Stimulated activated CD4-positive, alpha-beta T cell treated with anti-CD3 and anti-CD28 coated beads, Interleukin-15, amount 100 ng/mL, for 1 hour (primary cell): ENCODE results near the gene ZNF14.
"Not testable (repeated sequence)": the region's sequence is repeated elsewhere in the genome, so short reads cannot be mapped to it uniquely, and the experiment has no call there.

Experiments
- DNase-seq, 2 donors: peaks; one replicate each; pipeline ENCODE4 v3.0.0-alpha.2; 2020; ENCODE audit warnings: low read depth in 1 of 2, low spot score in 1 of 2

ZNF14 gene

GRCh38 chr19:19732579-19733501 is at the start of gene ZNF14:
TSS of gene ZNF14 (minus strand) at chr19:19733112. CDS start at chr19:19732958, 154 bp downstream.
- DNase-seq, result peak; percentile 76 to 77

GRCh38 chr19:19781791-19782190 is 48.9 kb upstream of the ZNF14 start:
- not testable (repeated sequence) for DNase-seq

- no peak for DNase-seq
Measured at GRCh38 chr19:19778666-19779065, 45.8 kb upstream of the ZNF14 start.

GRCh38 chr19:19777692-19778091 is 44.8 kb upstream of the ZNF14 start:
- no peak for DNase-seq

- peak; percentile 82 to 83 for DNase-seq
Measured at GRCh38 chr19:19776206-19777008, 43.5 kb upstream of the ZNF14 start.

GRCh38 chr19:19775891-19776205 is 42.9 kb upstream of the ZNF14 start:
- no peak for DNase-seq

GRCh38 chr19:19774354-19775033 is 41.6 kb upstream of the ZNF14 start:
- DNase-seq, result no peak

- DNase-seq, result not testable (repeated sequence)
Measured at GRCh38 chr19:19771963-19772362, 39.1 kb upstream of the ZNF14 start.

- not testable (repeated sequence) for DNase-seq
Measured at GRCh38 chr19:19769971-19770370, 37.1 kb upstream of the ZNF14 start.

- no peak for DNase-seq
Measured at GRCh38 chr19:19758164-19758563, 25.3 kb upstream of the ZNF14 start.

GRCh38 chr19:19752760-19753403 is 20.0 kb upstream of the ZNF14 start:
- no peak for DNase-seq

GRCh38 chr19:19751846-19752245 is 18.9 kb upstream of the ZNF14 start:
- no peak for DNase-seq

GRCh38 chr19:19750842-19751790 is 18.2 kb upstream of the ZNF14 start:
- DNase-seq, result no peak

GRCh38 chr19:19749908-19750841 is 17.3 kb upstream of the ZNF14 start:
- DNase-seq, result no peak

GRCh38 chr19:19749117-19749907 is 16.4 kb upstream of the ZNF14 start:
- no peak for DNase-seq

GRCh38 chr19:19748249-19748938 is 15.5 kb upstream of the ZNF14 start:
- no peak for DNase-seq
